IPS DF 4.7 (cell line): ENCODE results near the gene ACTN1.
A peak's percentile ranks its signal among the peaks of the same experiment; 100 is the strongest.
"Not testable (repeated sequence)": the region's sequence is repeated elsewhere in the genome, so short reads cannot be mapped to it uniquely, and the experiment has no call there.

Source experiments
- DNase-seq: peaks from one replicate; pipeline ENCODE4 v3.0.0-alpha.2; 2013; ENCODE audit warnings: low spot score; ENCODE audit errors: extremely low read depth

Gene ACTN1

GRCh38 chr14:68866991-68867533 is 112.0 kb downstream of the ACTN1 start:
- no peak for DNase-seq

DNA sequence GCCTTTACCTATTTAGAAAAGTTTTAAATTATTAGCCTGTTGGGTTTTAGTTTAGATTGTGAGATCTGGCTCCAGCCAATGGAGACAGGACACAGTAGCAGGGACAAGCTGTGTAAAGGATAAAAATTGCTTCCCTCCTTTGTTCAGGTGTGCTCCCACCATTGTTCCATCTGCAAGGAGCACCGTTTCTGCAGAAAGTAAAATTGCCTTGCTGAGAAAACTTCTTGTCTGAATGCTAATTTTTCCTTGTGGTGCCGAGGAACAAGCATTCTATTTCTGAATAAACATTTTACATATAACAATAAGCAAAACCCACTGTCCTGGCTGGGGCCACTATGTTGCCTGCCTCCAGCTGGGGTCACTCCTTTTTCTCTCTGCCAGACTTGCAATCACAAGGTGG is 113.6 kb downstream of the ACTN1 start:
- DNase-seq: no peak

DNA sequence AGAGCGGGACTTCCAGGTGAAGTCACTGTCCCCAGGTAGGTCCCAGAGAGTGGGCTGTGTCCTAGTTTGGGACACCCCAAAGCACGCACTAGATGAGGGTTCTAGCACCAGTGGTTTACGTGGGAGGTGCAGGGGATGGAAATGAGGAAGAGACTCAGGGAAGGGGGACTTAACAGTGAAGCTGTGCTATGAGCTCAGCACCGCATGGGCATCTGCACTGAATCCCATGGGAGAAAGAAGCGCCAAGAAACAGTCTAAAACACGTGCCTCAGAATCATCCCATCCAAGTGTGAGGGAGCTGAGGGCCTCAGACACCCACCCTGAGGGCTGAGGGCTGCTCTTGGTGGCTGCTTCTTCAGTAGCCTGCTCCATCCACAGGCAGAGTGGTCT is 114.7 kb downstream of the ACTN1 start:
- DNase-seq: no peak

DNA sequence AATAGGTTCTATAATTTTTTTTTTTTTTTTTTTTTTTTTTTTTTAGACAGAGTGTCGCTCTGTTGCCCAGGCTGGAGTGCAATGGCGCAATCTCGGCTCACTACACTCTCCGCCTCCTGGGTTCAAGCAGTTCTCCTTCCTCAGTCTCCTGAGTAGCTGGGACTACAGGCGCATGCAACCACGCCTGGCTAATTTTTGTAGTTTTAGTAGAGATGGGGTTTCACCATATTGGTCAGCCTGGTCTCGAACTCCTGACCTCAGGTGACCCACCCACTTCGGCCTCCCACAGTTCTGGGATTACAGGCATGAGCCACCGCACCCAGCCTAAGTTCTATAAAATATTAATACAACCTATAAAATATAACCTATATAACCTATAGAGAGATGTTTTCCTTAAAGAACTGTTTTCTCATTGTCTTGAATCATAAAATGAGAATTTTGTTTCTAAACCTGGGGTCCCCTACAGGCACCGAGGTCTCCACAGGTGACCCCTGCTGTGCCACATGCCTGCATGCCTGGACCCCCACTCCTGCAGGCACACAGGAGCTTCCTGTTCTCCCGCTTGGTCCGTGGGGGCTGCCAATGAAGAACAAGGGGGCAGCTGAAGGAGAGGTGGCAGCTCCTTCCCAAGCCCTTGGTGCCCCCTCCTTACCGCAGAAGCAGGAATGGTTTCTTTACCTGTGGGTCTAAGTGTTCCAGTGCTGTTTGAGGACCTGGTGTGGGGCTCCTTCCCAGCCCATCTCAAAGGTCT is 115.3 kb downstream of the ACTN1 start:
- DNase-seq: no peak

DNA sequence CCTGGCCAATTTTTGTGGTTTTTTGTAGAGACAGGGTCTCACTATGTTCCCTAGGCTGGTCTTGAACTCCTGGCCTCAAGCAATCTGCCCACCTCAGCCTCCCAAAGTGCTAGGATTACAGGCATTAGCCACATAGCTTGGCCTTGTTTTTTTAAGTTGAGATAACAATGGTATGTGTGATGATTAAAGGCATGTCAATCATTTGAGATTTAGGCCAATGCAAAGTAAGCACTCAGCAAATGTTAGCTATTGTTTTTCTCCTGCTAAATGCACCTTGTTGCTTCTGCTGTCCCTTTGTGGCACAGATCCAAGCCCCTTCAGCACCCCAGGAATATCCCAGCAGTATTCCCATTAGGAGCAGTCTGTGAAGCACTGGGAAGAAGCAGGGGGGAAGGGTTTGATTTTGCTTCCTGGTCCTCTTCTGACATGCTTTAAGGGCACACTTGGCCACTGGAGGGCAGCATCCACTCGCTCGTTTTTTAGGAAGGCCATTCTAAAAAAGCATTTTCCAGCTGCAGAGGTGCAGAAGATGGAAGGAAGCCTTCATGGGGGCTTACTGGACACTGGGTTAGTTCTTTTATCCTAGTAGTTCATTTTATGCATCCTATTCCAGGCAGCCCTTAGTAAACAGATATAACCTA is 116.0 kb downstream of the ACTN1 start:
- DNase-seq: peak; percentile 62

DNA sequence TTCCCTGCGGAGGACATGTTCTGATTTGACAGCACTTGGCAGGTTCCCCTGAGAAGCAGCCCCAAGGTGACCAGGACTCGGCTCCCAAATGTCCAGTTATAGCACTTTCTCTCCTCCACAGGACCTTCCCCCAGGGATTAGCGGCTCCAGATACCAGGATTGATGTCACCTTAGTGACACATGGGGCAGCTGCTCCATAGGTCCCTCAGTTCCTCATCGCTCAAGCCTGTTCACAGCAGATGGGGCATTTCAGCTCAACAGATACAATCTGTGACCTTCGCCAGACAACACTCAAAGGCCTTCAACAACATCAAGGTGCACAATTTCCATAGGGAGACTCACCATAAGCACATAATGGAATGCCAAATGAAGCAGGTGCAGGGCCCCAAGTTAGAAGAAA is 118.3 kb downstream of the ACTN1 start:
- DNase-seq: no peak

DNA sequence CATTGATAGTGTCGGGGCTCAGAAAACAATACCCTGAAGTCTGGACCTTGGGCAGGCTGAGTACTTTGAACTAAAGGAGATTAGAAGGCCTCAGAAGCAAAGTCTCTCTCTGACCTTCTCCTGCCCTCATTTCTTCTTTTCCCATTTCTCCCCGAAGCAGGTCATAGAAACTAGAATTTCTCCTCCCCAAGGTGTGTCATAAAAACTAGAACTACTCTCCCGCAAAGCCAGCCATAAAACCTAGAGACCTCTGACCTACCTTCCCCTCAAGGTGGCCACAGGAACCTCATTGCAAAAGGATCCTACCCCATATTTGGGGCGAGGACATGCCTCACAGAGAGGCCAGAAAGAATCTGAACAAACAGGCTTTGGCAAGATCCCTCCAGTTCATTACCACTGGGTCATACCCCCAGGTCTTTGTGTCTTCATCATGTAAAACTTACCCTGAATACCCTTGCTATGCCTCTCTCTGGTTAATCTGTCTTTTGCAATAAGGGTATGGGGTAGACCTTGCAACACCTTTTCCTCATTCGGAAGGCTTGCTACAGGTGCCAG is 121.5 kb downstream of the ACTN1 start:
- DNase-seq: no peak

GRCh38 chr14:68856572-68856971 is 122.5 kb downstream of the ACTN1 start:
- DNase-seq: no peak

DNA sequence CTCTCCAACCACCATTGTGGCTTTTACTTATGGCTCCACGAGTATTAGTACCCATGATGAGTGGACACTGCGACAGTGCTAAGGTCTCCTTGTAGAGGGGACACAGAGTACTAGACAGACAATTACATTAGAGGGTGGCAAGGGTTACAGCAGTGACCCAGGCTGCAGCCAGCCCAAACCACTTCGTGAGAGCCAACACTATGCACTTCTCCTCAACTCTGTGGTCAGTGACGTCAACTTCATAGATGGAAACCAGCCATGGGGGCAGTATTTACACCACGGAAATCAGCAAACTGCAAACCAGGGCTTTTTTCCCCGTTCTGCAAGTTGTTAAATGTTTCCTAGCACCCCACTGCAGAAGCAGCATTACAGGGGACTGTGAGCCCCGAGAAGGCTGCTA is 124.7 kb downstream of the ACTN1 start:
- DNase-seq: no peak

GRCh38 chr14:68853749-68854148 is 125.4 kb downstream of the ACTN1 start:
- DNase-seq: no peak

DNA sequence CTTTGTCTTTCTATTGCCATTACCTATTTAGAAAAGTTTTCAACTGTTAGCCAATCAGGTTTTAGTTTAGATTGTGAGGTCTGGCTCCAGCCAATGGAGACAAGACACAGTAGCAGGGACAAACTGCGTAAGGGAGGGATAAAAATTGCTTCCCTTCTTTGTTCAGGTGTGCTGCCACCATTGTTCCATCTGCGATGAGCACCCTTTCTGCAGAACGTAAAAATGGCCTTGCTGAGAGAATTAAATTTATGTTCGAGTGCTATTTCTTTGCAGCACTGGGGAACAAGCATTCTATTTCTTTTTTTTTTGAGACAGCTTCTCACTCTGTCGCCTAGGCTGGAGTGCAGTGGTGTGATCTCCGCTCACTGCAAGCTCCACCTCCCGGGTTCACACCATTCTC is 126.6 kb downstream of the ACTN1 start:
- DNase-seq: not testable (repeated sequence)

DNA sequence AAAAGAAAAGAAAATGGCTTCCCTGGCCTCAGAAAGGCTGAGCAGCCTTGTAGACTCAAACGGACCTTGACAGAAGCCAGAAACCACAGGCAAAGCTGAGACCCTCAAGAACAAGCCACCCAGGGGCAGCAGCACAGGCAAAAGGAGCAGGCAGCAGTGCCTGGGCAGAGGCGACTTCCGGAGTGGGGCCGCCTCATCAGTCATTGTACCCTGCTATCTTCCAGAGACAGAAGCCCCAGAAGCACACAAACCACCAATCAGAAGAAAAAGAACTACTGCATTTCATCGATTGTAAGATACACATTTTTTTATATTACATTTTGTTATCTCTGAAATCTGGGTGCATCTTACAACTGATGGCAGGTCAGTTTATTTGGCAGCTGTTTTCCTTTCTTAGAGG is 128.0 kb downstream of the ACTN1 start:
- DNase-seq: no peak

DNA sequence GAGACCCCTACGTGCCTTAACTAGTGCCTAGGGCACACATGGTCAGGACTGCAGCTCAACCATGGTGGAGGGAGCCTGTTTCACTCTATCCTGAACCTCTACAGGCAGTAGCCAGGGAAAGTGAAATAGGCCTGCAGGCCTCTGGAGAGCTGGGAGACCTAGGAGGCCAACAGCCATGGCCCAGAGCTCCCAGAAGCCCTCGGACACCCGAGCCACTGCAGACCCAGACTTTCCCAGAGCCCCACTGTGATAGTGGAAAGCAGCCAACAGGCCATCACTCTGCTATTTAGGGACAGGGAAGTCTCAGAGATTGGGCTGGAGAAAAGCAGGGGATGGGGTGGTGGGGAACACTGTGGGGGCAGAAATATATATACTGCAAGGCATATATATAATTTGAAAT is 129.7 kb downstream of the ACTN1 start:
- no peak for DNase-seq

DNA sequence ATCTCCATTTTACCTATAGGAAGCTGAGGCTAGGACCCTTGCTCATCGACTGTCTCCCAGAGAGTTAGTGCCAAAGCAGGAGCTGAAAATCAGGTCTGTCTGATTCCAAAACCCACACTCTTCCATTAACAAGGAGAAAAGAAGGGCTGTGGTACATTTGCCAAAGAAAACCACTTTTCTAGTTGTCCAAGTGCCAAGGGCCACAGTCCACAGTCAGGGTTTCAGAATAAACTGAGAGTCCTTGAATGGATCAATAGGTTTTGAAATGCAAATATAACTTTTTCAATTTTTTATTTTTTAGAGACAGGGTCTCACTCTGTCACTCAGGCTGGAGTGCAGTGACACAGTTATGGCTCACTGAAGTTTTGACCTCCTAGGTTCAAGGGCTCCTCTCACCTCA is 130.8 kb downstream of the ACTN1 start:
- DNase-seq: no peak

DNA sequence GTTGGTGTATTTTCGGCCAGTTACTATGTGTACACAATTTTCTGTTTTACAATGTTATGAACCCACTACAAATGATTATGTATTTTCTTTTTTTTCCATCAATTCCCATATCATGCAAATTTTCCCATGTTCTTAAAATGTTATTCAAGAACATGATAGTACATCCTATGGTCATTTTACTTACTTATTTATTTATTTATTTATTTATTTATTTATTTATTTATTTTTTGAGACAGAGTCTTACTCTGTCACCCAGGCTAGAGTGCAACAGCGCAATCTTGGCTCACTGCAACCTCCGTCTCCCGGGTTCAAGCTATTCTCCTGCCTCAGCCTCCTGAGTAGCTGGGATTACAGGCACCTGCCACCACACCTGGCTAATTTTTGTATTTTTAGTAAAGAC is 131.5 kb downstream of the ACTN1 start:
- DNase-seq: not testable (repeated sequence)

- DNase-seq: no peak
Observed at GRCh38 chr14:68846466-68846865, 132.6 kb downstream of the ACTN1 start.

DNA sequence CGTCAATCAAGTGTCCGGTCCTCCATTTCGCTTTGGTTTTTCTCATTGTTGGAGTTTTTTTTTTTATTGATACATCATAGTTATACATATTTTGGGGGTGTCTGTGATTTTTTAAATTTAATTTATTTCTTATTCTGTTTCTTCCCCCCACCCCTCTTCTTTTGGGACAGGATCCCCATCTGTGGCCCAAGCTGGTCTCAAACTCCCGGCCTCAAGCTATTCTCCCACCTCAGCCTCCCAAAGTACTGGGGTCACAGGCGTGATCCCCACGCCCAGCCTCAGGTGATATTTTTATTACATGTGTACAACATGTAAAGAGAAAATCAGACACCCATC is 134.9 kb downstream of the ACTN1 start:
- DNase-seq: no peak

DNA sequence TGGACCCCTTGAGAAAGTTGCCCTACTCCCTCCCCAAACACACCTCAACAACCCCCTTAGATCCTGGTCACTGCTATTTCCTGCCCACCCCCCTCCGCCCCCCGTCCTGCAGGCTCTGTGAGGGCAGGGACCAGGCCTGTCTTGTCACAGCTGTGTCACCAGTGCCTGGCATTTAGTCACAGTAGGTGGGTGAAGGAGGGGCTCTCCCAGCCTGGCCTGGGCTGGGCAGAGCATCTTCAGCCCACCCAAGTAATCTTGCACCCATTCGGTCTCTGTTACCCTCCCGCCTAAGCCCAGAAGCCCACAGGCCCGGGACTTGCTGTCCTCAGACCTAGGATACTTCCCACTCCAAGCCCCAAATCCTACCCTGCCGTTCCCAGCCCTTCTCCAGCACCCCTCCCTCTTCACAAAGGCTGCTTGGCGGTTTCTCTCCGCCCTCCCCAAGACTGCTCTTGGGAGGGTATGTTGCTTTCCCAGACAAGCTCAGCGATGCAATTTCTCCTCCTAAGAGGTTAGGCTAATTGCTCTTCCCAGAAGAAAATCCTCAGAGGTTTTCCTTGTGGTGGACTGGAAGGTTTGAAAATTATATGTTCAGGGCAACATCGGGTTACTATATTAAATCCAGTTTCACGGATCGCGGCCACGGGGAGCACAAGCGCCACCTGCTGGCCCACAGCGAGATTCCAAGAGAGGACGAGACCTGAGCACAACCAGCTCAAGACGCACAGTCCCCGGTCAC is 135.5 kb downstream of the ACTN1 start:
- DNase-seq: no peak

GRCh38 chr14:68842298-68842697 is 136.8 kb downstream of the ACTN1 start:
- no peak for DNase-seq

DNA sequence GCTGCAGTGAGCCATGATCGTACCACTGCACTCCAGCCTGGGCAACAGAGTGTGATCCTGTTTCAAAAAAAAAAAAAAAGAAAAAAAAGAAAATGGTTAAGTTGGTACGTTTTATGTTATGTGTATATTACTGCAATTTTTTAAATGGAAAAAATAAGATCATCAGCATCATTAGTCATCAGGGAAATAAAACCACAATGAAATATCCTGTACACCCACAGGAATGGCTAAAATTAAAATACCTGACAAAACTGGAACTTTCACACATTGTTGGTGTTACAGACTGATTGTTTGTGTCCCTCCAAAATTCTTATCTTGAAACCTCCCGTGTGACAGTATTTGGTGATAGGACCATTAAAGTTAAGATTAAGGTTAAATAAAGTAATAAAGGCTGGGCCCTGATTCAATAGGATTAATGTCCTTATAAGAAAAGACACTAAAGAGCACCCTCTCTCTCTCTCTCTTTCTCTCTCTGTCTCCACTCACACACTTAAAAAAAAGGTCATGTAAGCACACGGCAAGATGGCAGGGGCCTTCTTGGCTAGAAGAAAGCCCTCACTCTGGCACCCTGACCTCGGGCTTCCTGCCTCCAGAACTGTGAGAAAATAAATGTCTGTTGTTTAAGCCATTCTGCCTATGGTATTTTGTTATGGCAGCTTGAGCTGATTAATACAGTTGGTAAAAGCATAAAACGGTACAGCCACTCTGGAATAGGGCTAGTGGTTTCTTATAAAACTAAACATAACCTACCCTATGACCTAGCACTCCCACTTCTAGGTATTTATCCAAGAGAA is 137.9 kb downstream of the ACTN1 start:
- no peak for DNase-seq

DNA sequence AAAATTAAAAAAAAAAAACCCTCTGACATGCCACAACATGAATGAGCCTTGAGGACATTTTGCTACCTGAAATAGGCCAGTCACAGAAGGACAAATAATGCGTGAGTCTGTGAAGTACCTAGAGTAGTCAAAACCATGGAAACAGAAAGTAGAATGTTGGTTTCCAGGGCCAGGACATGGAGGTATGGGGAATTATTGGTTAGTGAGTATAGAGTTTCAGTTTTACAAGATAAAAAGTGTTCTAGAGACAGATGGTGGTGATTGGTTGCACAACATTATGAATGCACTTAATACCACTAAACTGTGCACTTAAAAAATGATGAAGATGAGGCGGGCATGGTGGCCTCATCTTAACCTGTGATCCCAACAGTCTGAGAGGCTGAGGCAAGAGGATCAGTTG is 138.6 kb downstream of the ACTN1 start:
- DNase-seq: no peak
